ENCODE results near the gene ATP9B.
"Not testable (repeated sequence)": the region's sequence is repeated elsewhere in the genome, so short reads cannot be mapped to it uniquely, and the experiment has no call there.

The ATP9B gene

GRCh38 chr18:79368681-79369080 lies 299.5 kb downstream of the ATP9B start:
- DNase-seq = no peak

- DNase-seq = no peak
Measured at GRCh38 chr18:79371561-79372121, 302.4 kb downstream of the ATP9B start.

- no peak for DNase-seq
Measured at GRCh38 chr18:79372461-79372860, 303.3 kb downstream of the ATP9B start.

GRCh38 chr18:79372991-79373390 lies 303.8 kb downstream of the ATP9B start:
- no peak for DNase-seq

- DNase-seq = no peak
Measured at GRCh38 chr18:79373736-79374135, 304.5 kb downstream of the ATP9B start.

GRCh38 chr18:79374408-79375171 lies 305.4 kb downstream of the ATP9B start:
- DNase-seq = no peak

- DNase-seq = no peak
Measured at GRCh38 chr18:79375441-79376154, 306.4 kb downstream of the ATP9B start.

- DNase-seq = not testable (repeated sequence)
Measured at GRCh38 chr18:79376661-79377060, 307.5 kb downstream of the ATP9B start.

- DNase-seq = no peak
Measured at GRCh38 chr18:79377187-79377891, 308.1 kb downstream of the ATP9B start.

- DNase-seq = no peak
Measured at GRCh38 chr18:79378536-79379250, 309.5 kb downstream of the ATP9B start.

GRCh38 chr18:79379251-79379905 lies 310.2 kb downstream of the ATP9B start:
- no peak for DNase-seq

- DNase-seq = no peak
Measured at GRCh38 chr18:79379931-79380815, 311.0 kb downstream of the ATP9B start.

- peak; percentile 44 for DNase-seq
Measured at GRCh38 chr18:79380816-79381806, 311.9 kb downstream of the ATP9B start.

- DNase-seq = no peak
Measured at GRCh38 chr18:79381811-79382311, 312.7 kb downstream of the ATP9B start.

- DNase-seq = no peak
Measured at GRCh38 chr18:79382681-79383387, 313.6 kb downstream of the ATP9B start.

GRCh38 chr18:79383388-79384056 lies 314.3 kb downstream of the ATP9B start:
- no peak for DNase-seq

GRCh38 chr18:79384151-79384807 lies 315.1 kb downstream of the ATP9B start:
- DNase-seq = no peak

- DNase-seq = no peak
Measured at GRCh38 chr18:79384834-79385233, 315.6 kb downstream of the ATP9B start.

All from COR-L47 (cell line).